GM18499 (cell line): ENCODE results near the gene CEP72.
"Not testable (repeated sequence)": the region's sequence is repeated elsewhere in the genome, so short reads cannot be mapped to it uniquely, and the experiment has no call there.

Source experiments
- ATAC-seq: cut with Tn5 transposase; IDR thresholded peaks from one replicate; pipeline ENCODE4 v1.9.1; 2021; ENCODE audit warnings: moderate number of reproducible peaks; ENCODE audit not compliant: insufficient read depth, unreplicated experiment

CEP72 gene

DNA sequence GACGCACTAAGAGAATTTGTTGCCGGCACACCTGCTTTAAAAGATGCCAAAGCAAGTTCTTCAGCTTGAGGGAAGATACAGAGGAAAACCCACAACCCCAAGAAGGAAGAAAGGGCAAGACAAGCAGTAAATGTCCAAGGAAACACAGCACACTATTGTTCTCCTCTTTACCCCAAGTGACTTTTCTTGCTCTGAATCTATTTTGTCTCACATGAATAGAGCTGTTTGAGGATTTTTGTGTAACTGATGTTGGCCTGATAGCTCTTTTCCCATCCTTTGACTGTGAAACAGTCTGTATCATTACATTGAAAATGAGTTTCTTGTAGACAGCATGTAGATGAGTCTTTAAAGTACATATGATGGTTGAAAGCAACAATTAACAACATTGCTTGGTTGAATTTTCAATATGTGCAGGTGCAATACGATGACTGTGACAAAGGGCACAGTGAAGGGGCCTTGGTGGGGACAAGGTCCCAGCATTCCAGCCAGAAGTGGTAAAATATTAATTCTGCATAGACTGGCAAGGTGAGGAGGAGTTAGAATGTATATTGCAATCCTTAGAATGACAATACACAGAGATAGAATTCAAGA, 16.8 kb upstream of the CEP72 start:
- ATAC-seq: no peak

DNA sequence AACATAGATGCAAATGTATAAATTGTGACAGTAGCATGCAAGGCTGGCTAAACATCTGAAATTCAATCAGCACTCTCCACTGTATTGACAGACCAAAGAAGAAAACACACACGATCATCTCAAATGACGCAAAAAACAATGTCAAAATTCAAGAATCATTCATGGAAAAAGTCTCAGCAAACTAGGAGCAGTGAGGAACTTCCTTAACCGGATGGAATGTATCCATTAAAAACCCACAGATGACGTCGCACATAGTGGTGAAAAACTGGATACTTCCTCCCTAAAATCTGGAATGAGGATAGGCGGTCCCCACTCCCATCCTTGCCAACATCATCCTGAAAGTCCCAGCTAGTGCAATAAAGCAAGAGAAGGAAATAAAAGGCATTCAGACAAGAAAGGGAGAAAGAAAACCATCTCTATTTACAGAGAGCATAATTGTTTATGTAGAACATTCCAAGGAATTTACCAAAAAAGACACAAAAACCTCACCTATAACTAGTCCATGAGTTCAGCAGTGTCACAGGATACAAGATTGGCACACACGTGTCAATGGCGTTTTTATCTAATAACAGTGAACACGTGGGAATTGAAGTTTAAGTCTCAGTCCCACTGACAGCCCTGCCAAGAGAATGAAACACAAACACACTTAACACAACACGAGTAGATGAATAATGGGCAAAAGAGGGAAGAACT, 14.1 kb upstream of the CEP72 start:
- no peak for ATAC-seq

DNA sequence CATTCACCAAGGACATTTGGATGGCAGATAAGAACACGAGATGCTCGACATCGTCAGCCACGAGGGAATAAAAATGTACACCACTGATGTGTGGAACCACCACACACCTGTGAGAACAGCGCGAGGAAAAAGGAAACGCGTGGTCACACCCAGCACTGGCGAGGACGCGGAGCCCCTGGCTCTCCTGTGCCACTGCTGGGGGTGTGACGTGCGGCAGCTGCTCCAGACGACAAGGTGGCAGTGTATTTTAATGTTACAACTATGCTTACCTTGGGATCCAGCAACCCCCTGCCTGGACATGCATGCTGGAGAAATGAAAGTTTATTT, 13.6 kb upstream of the CEP72 start:
- no peak for ATAC-seq

DNA sequence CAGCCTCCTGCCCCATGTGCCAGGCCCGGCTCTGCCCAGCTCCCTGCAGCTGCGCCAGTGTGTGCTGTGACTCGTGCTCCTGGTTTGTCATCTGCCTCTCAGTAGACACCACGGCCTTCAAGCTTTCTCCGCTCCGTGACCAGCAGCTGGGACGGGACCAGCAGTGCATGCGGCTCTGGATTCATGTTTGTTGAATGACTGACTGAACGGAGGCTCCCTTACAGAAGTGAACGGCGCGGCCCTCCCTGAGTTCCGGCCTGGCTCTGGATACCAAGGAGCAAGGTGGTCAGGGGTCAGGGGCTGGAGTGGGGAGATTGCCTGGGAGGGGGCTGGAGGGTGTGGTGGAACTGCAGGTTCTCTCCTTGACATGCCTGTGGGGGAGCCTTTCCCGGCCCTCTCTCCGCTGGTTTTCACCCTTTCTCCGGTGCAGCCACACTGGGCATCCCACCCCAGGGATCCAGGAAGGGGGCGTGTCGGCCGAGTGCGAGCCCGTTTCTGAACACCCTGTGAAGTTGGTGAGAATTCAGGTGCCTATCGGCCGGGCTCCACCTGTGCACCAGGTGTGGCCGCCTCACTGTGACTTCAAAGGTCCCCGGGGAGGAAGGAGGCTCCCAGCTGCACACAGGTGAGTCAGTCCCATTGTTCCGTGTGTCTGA, 11.1 kb upstream of the CEP72 start:
- no peak for ATAC-seq

DNA sequence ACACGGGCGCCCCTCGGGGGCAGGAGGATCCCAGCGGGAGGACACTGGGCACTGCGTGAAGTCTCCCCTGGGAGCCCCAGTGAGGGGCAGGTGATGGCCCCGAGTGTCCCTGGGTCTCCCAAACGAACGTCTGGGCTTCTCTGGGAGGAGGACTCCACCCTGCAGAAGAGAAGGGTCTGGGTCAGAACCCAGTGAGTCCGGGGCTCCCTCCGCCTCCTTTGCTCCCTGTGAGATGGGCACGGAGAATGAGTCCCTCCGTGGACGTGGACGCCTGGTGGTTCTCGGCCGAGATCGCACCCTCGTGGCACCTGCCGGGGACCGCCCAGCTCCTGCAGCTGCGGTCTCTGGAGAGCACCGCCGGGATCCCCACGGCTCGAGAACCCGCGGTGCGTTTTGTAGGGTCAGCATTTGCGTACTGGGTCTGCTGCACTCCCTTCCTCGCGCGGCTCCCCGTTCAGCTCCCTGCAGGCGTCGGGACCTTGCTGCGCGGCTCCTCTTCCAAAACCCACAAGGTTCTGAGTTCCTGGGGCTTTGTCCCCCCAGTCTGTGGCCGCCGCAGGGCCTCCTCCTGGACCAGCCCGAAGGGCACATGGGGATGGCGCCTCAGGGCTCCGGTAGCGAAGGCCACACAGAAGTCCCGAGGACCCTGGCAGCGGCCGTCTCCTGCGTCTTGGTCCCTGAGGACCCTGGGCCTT, 10.2 kb upstream of the CEP72 start:
- ATAC-seq: no peak

DNA sequence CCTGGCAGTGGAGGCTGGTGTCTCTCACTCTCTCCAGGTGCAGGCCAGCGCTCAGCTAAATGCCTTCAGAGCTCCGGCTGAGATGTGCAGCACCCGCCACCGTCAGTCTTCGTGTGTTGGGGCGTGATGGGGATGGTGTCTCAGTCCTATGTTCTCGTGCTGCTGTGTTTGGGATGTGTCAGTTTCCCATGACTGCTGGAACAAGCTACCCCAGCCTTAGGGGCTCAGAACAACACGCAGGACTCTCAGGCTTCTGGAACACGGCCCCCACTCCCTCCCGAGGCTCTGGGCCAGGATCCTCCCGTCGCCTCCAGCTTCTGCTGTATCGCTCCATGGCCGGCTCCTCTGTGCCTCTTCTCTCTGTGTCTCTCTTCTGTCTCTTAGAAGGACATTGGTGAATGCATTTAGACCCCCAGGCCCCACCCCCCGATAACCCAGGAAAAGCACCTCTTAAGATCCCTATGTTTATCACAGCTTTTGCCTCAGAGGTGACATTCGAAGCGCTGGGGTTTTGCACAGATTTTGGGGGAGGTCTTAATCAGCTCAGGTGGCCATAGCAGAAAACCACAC, 9.6 kb upstream of the CEP72 start:
- no peak for ATAC-seq

DNA sequence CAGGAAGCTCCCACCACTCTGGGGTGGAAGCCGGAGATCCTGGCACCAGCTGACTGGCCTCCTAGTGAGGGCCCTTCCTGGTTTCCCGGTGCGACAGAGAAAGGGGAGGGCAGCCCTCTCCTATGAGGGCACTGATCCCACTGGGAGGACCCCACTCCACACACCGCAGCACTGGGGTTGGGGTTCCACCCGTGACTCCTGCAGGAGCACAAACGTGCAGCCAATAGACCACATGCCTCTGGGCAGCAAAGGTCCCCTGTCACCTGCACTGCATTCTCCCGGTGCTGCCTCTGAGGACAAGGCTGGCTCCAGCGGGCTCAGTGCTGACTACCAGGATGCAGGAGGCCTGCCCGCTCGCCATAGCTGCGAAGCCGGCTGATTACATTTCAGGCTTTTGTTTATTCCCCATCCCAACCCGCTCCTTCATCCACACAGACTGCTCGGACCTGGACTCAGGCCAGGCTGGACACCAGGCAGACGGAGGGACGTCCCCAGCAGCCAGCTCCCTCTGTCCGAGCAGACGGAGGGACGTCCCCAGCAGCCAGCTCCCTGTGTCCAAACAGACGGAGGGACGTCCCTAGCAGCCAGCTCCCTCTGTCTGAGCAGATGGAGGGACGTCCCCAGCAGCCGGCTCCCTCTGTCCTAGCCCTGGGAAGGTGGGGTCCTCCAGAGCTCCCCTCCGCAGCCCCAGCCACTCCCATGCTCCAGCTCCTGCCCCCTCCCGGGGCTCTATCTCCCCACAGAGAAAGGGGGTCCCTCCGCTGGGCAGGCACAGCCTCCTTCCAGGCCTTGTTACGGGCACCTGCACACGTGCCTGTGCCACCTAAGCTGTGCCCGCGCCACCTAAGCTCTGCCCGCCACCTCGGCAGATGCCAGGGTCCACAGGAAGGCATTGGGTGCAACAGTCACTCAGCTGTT, 8.8 kb upstream of the CEP72 start:
- no peak for ATAC-seq

DNA sequence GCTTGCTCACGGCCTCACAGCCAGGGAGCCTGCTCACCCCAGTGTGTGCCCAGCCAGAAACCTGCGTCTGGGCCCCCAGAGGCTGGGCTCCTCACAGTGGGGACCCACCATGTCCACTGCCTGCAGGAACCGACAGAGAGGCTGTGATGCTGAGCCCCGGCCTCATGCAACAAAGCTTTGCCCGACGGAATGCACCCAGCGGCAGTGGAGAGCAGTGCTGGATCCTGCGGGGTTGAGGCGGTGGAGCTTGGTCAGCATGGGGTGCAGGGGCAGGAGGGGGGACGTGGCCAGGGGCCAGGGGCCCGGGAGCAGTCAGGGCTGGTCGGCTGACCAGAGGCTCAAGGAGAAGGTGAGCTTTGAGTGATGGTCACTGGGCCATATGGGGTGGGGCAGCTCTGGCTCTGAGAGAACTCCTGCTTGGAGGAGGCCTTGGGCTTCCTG, 7.7 kb upstream of the CEP72 start:
- no peak for ATAC-seq

DNA sequence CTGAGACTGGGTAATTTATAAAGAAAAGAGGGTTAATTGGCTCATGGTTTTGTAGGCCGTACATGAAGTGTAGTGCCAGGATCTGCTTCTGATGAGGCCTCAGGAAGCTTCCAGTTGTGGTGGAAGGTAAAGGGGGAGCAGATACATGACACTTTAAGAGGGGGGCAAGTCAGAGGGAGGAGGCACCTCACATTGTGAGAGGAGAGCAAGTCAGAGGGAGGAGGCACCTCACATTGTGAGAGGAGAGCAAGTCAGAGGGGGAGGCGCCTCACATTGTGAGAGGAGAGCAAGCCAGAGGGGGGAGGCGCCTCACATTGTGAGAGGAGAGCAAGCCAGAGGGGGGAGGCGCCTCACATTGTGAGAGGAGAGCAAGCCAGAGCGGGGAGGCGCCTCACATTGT, 7.0 kb upstream of the CEP72 start:
- ATAC-seq: not testable (repeated sequence)

DNA sequence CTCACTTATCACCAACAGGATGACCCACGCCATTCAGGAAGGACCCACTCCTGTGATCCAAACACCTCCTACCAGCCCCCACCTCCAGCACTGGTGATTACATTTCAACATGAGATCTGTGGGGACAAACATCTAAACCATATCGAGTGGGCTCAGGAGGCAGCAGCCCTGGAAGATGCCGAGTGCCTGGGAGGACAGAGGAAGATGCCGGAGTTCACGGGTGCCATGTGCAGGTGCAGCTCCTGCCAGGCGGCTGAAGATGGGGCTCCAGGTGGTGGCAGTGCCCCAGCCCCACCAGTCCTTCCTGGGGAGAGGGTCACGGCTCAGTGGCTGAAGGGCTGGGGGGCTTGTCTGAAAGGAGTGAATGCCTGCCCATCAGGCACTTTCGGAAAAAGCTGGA, 6.1 kb upstream of the CEP72 start:
- no peak for ATAC-seq

DNA sequence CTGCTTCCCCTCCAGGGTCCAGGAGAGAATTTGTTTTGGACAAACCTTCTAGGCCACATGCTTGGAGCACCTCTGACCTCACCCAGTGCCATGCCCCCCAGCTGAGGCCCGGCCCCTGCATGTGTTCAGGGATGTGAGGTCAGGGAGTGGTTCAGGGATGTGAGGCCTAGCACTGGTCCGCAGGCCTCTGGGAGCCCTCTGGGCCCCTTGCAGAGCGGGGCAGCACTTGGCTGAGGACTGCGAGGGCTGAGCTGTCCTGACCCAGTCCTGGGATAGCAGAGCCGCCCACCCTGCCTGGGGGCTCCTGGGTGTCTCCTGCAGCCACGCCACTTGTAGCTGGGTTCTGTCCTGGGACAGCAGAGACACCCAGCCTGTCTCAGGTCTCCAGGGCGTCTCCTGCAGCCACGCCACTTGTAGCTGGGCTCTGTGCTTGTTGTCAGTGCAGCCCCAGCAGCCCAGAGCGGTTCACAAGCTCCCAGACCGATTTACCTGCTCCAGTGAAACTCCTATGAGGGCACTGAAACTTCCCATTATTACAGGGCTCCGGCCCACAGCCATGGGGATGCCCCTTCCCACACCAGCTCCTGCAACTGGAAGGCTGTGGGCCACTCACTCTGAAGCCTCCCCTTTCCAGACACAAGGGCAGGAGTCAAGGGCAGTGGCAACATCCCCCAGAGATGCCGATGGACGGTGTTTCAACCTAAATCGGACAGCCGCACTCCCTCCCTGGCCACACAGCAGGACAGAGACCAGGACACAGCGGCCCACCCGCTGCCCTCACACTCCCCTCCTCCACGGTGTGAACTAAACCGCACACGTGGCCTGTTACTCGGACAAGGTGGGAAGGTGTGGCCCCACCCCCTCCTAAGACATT, 5.4 kb upstream of the CEP72 start:
- ATAC-seq: no peak

DNA sequence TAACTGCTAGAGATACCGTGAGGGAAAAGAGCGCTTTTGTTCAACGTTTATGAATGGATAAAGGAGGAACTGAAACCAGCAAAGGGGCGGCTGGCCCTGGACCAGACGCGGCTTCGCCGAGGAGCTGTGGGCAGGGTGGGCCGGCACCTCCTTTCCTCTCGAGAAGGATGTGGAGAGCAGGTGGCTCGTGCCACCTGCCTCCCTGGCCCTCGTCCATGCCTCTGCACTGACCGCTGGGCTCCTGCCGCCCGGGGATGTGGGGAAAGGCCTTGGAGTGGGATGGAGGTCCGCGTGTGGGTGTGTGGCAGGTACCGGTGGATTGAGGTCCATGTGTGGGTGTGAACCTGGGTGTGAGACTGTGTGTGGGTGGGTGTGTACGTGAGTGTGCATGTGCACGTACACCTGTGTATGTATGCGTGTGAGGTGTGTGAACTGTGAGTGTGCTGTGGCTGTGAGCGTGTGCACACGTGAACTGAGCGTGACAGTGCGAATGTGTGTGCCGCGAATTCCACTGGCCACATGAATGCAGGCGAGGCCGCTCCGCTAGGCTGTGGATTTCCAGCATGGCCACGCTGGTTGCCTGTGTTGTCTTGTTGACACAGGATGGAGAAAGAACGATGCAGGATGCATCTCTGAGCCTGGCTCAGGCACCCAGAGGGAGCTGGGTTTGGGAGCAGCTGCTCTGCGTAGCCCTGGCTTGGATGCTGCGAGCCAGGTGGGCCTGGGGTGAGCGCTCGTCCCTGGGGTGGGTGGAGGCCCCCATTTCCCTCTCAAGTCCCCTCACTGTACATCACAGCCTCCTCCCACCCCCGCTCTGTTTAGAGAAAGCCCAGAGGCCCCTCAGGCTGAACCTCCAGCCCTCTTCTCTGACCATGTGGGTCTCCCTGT, 4.4 kb upstream of the CEP72 start:
- no peak for ATAC-seq

DNA sequence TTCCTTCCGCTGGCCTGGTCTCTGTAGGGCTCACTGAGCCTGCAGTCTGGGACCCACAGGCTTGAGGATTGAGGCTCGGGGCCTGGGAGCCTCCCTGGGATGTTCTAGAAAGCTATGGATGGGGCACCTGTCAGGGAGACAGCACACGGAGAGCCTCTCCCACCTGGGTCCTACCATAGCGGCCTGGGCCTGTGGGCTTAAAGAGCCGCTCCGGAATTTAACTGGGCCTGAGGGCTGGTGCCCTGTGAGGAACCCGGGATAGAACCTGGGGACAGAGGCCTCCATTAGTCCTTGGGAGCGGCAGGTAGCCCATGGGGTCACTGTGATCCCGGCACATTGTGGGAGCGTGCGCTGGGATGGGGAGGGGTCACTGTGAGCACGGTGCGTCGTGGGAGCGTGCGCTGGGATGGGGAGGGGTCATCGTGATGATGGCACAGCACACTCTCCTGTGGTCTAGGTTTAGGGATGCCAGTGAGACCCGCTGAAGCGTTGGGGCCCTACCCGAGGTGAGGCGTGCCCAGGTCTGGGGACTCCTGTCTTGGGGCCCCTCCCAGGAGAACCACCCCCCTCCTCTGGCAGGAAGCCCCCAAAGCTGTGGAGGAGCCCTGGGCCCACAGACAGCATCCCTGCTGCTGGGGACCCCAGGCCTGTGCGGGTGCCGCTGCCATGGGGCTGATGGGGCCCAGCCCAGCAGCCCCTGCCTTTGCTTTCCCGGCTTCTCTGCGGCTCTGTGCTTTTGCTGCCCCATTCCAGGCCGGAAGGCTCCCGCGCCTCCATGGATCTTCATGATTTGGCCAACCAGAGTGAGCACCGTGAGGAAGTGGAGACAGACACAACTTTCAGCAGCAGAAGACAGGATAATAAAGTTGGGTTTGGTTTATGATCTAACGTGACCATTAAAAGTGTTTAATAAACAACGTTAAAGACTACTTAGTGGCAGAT, 3.4 kb upstream of the CEP72 start:
- ATAC-seq: no peak

DNA sequence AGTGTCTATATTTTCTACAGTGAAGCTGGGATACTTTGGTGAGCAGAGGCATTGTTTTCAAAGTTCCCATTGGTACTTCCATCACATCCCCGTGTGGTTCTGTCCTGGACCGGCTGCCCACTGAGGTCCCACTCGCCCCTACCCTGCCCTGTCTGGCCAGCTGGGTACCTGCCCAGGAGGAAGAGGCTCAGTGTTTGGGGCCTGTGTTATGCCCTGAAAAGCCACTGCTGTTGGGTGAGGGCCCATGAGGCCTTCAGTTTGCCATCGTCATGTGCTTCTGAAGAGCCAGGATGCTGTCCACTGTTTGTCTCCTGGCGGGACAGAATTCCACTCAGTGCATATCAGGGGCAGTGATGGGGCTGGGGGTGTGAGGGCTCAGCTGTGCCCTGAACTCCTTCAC, 2.6 kb upstream of the CEP72 start:
- ATAC-seq: no peak

DNA sequence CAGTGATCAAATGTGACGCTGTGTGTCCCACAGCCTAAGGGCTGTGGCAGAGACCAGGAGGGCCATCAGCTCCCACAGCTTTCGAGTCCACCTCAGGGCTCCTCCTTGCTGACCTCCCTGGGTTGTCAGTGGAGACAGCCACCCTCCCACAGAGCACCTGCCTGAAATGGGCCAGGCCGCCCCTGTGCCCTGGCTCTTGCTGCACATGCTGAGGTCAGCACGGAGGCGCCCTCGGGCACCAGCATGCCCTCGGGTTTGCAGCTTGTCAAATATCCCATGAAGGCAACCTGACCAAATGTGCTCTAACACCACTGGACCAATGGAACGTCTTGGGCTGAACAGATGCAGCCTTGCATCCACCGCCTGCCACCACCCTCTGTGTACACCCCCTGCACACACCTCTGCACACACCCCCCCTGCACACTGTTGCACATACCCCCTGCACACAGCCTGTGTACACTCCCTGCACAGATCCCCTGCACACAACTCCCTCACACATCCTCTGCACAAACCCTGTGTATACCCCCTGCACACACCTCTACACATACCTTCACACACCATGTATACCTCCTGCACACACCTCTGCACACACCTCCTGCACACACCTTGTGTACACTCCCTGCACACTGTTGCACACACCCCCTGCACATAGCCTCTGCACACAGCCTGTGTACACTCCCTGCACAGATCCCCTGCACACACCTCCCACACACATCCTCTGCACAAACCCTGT, 2.0 kb upstream of the CEP72 start:
- no peak for ATAC-seq
